Activated CD8-positive, alpha-beta memory T cell treated with anti-CD3 and anti-CD28 coated beads, Interleukin-2, amount 10 ng/mL, durations not matched to agents 7 days and 5 days (primary cell): Measurements from ENCODE around the gene MALRD1. TPM values are rescaled to one million over a fixed set of nuclear protein-coding genes. Genes with fewer than 3 reads are reported as not detected.

ENCODE experiments used
- ATAC-seq: fragments of 150-1000 bp; cut with Tn5 transposase; one replicate; pipeline ENCODE4 v1.10.0; 2021; ENCODE audit warnings: moderate library complexity
- CTCF ChIA-PET: fragments of 350-600 bp; sonication (Branson Sonifier 250); formaldehyde crosslinking; loops from one replicate; lab custom pipeline; 2021; ENCODE audit warnings: antibody characterized with exemption; lab: Charles Lee
- DNase-seq: peaks from one replicate; pipeline ENCODE4 v3.0.0-alpha.2; 2020
- H3K27ac Mint-ChIP-seq: one replicate; pipeline ENCODE4 v1.8.0; 2021; ENCODE audit warnings: mild to moderate bottlenecking, mixed read lengths
- H3K27me3 Mint-ChIP-seq: one replicate; pipeline ENCODE4 v1.8.0; 2021; ENCODE audit warnings: mixed read lengths
- H3K36me3 Mint-ChIP-seq: one replicate; pipeline ENCODE4 v1.8.0; 2021; ENCODE audit warnings: mild to moderate bottlenecking, mixed read lengths
- H3K4me1 Mint-ChIP-seq: one replicate; pipeline ENCODE4 v1.8.0; 2021; ENCODE audit warnings: mixed read lengths
- H3K4me3 Mint-ChIP-seq: one replicate; pipeline ENCODE4 v1.8.0; 2021; ENCODE audit warnings: mild to moderate bottlenecking, moderate library complexity, mixed read lengths
- H3K9me3 Mint-ChIP-seq: one replicate; pipeline ENCODE4 v1.8.0; 2022; ENCODE audit warnings: low read depth, mixed read lengths
- total RNA-seq, 2 experiments: library from RNA; stranded (reverse); gene quantifications; one replicate each; pipeline ENCODE4 v1.2.3, GENCODE V29; 2021

The MALRD1 gene
- total RNA-seq, 2 experiments from 2014 or later: not detected

- Mint-ChIP-seq H3K4me1 (no peaks in the 10 kb centered on the region), H3K36me3 (no peaks in the 10 kb centered on the region), H3K9me3 (peaks cover 11% of the 10 kb centered on the region), H3K27ac (no peak overlapping the region), H3K4me3 (no peak overlapping the region), H3K27me3 (no peaks in the 10 kb centered on the region)
- DNase-seq (no peak), ATAC-seq (no peak)
- CTCF ChIA-PET: no interaction called here
Measured at GRCh38 chr10:19290770-19291169, 242.2 kb downstream of the MALRD1 start.

GRCh38 chr10:19294233-19294632, 245.6 kb downstream of the MALRD1 start:
- H3K4me3 Mint-ChIP-seq: no peak overlapping the region
- no peak overlapping the region for H3K27ac Mint-ChIP-seq
- no peaks in the 10 kb centered on the region for H3K9me3 Mint-ChIP-seq
- DNase-seq: no peak
- CTCF ChIA-PET: no interaction called here
- no peaks in the 10 kb centered on the region for H3K27me3 Mint-ChIP-seq
- ATAC-seq: no peak
- no peaks in the 10 kb centered on the region for H3K4me1 Mint-ChIP-seq
- H3K36me3 Mint-ChIP-seq: no peaks in the 10 kb centered on the region

- DNase-seq (no peak), ATAC-seq (no peak)
- no peak overlapping the region for H3K27ac Mint-ChIP-seq
- H3K4me3 Mint-ChIP-seq: no peak overlapping the region
- no peaks in the 10 kb centered on the region for H3K4me1 Mint-ChIP-seq
- H3K36me3 Mint-ChIP-seq: no peaks in the 10 kb centered on the region
- CTCF ChIA-PET: no interaction called here
- peaks cover 2% of the 10 kb centered on the region for H3K9me3 Mint-ChIP-seq
- no peaks in the 10 kb centered on the region for H3K27me3 Mint-ChIP-seq
Measured at GRCh38 chr10:19299645-19300044, 251.0 kb downstream of the MALRD1 start.

GRCh38 chr10:19302117-19302516, 253.5 kb downstream of the MALRD1 start:
- Mint-ChIP-seq H3K27ac (no peak overlapping the region), H3K4me3 (no peak overlapping the region), H3K4me1 (no peaks in the 10 kb centered on the region), H3K9me3 (peaks cover 2% of the 10 kb centered on the region), H3K27me3 (no peaks in the 10 kb centered on the region), H3K36me3 (no peaks in the 10 kb centered on the region)
- CTCF ChIA-PET: no interaction called here
- no peak for ATAC-seq
- DNase-seq: no peak

GRCh38 chr10:19310066-19310465, 261.5 kb downstream of the MALRD1 start:
- no peaks in the 10 kb centered on the region for H3K36me3 Mint-ChIP-seq
- no peak overlapping the region for H3K4me3 Mint-ChIP-seq

GRCh38 chr10:19316204-19316870, 267.7 kb downstream of the MALRD1 start:
- Mint-ChIP-seq H3K4me1 (no peaks in the 10 kb centered on the region), H3K4me3 (no peak overlapping the region), H3K27me3 (no peaks in the 10 kb centered on the region), H3K36me3 (no peaks in the 10 kb centered on the region), H3K27ac (no peak overlapping the region), H3K9me3 (no peaks in the 10 kb centered on the region)
- ATAC-seq (no peak), DNase-seq (no peak)
- CTCF ChIA-PET: no interaction called here

More at GRCh38 chr10:19310066-19310465, 261.5 kb downstream of the MALRD1 start:
- H3K4me1 Mint-ChIP-seq: no peaks in the 10 kb centered on the region
- no peaks in the 10 kb centered on the region for H3K9me3 Mint-ChIP-seq
- CTCF ChIA-PET: no interaction called here
- H3K27ac Mint-ChIP-seq: no peak overlapping the region
- no peak for ATAC-seq
- no peaks in the 10 kb centered on the region for H3K27me3 Mint-ChIP-seq
- no peak for DNase-seq

- H3K36me3 Mint-ChIP-seq: no peaks in the 10 kb centered on the region
- H3K4me1 Mint-ChIP-seq: no peaks in the 10 kb centered on the region
- H3K9me3 Mint-ChIP-seq: no peaks in the 10 kb centered on the region
- no peaks in the 10 kb centered on the region for H3K27me3 Mint-ChIP-seq
- H3K27ac Mint-ChIP-seq: no peak overlapping the region
- CTCF ChIA-PET: no interaction called here
- ATAC-seq (no peak), DNase-seq (no peak)
- no peak overlapping the region for H3K4me3 Mint-ChIP-seq
Measured at GRCh38 chr10:19317952-19318351, 269.4 kb downstream of the MALRD1 start.

GRCh38 chr10:19325581-19325980, 277.0 kb downstream of the MALRD1 start:
- no peaks in the 10 kb centered on the region for H3K36me3 Mint-ChIP-seq
- H3K4me3 Mint-ChIP-seq: no peak overlapping the region
- H3K27ac Mint-ChIP-seq: no peak overlapping the region
- no peaks in the 10 kb centered on the region for H3K4me1 Mint-ChIP-seq
- peaks cover 4% of the 10 kb centered on the region for H3K9me3 Mint-ChIP-seq
- DNase-seq (no peak), ATAC-seq (no peak)
- CTCF ChIA-PET: no interaction called here
- no peaks in the 10 kb centered on the region for H3K27me3 Mint-ChIP-seq

GRCh38 chr10:19328582-19328981, 280.0 kb downstream of the MALRD1 start:
- H3K27ac Mint-ChIP-seq: no peak overlapping the region
- DNase-seq (no peak), ATAC-seq (no peak)
- no peaks in the 10 kb centered on the region for H3K36me3 Mint-ChIP-seq
- CTCF ChIA-PET: no interaction called here
- H3K27me3 Mint-ChIP-seq: no peaks in the 10 kb centered on the region
- peaks cover 7% of the 10 kb centered on the region for H3K9me3 Mint-ChIP-seq
- H3K4me3 Mint-ChIP-seq: no peak overlapping the region
- H3K4me1 Mint-ChIP-seq: no peaks in the 10 kb centered on the region

GRCh38 chr10:19329475-19329874, 280.9 kb downstream of the MALRD1 start:
- CTCF ChIA-PET: no interaction called here
- ATAC-seq (no peak), DNase-seq (no peak)
- H3K4me3 Mint-ChIP-seq: no peak overlapping the region
- H3K36me3 Mint-ChIP-seq: no peaks in the 10 kb centered on the region
- H3K27ac Mint-ChIP-seq: no peak overlapping the region
- peaks cover 7% of the 10 kb centered on the region for H3K9me3 Mint-ChIP-seq
- no peaks in the 10 kb centered on the region for H3K4me1 Mint-ChIP-seq
- H3K27me3 Mint-ChIP-seq: no peaks in the 10 kb centered on the region

GRCh38 chr10:19332304-19332703, 283.7 kb downstream of the MALRD1 start:
- CTCF ChIA-PET: no interaction called here
- Mint-ChIP-seq H3K4me3 (no peak overlapping the region), H3K36me3 (no peaks in the 10 kb centered on the region), H3K27me3 (no peaks in the 10 kb centered on the region), H3K9me3 (peaks cover 7% of the 10 kb centered on the region), H3K4me1 (no peaks in the 10 kb centered on the region), H3K27ac (no peak overlapping the region)
- no peak for DNase-seq
- no peak for ATAC-seq

- no peak for ATAC-seq
- no peaks in the 10 kb centered on the region for H3K36me3 Mint-ChIP-seq
- no peaks in the 10 kb centered on the region for H3K4me1 Mint-ChIP-seq
- CTCF ChIA-PET: no interaction called here
- no peak overlapping the region for H3K4me3 Mint-ChIP-seq
- no peak overlapping the region for H3K27ac Mint-ChIP-seq
- no peaks in the 10 kb centered on the region for H3K27me3 Mint-ChIP-seq
- peaks cover 7% of the 10 kb centered on the region for H3K9me3 Mint-ChIP-seq
- DNase-seq: no peak
Measured at GRCh38 chr10:19333631-19334030, 285.0 kb downstream of the MALRD1 start.

- H3K36me3 Mint-ChIP-seq: no peaks in the 10 kb centered on the region
- CTCF ChIA-PET: no interaction called here
- H3K27ac Mint-ChIP-seq: no peak overlapping the region
- ATAC-seq (no peak), DNase-seq (no peak)
- no peak overlapping the region for H3K4me3 Mint-ChIP-seq
- H3K27me3 Mint-ChIP-seq: no peaks in the 10 kb centered on the region
- peaks cover 6% of the 10 kb centered on the region for H3K9me3 Mint-ChIP-seq
- H3K4me1 Mint-ChIP-seq: no peaks in the 10 kb centered on the region
Measured at GRCh38 chr10:19347621-19348020, 299.0 kb downstream of the MALRD1 start.

GRCh38 chr10:19367176-19367575, 318.6 kb downstream of the MALRD1 start:
- CTCF ChIA-PET: no interaction called here
- DNase-seq: no peak
- H3K27ac Mint-ChIP-seq: no peak overlapping the region
- H3K4me1 Mint-ChIP-seq: no peaks in the 10 kb centered on the region
- peaks cover 10% of the 10 kb centered on the region for H3K9me3 Mint-ChIP-seq
- H3K4me3 Mint-ChIP-seq: no peak overlapping the region
- no peaks in the 10 kb centered on the region for H3K36me3 Mint-ChIP-seq
- no peaks in the 10 kb centered on the region for H3K27me3 Mint-ChIP-seq
- no peak for ATAC-seq

- no peaks in the 10 kb centered on the region for H3K36me3 Mint-ChIP-seq
- peaks cover 9% of the 10 kb centered on the region for H3K9me3 Mint-ChIP-seq
- no peaks in the 10 kb centered on the region for H3K4me1 Mint-ChIP-seq
- no peak overlapping the region for H3K27ac Mint-ChIP-seq
- no peak overlapping the region for H3K4me3 Mint-ChIP-seq
- CTCF ChIA-PET: no interaction called here
- DNase-seq (no peak), ATAC-seq (no peak)
- H3K27me3 Mint-ChIP-seq: no peaks in the 10 kb centered on the region
Measured at GRCh38 chr10:19373988-19374387, 325.4 kb downstream of the MALRD1 start.
